Trophoblast cell (in vitro differentiated cells and primary cell): Measurements from ENCODE around the gene CAPN9.

Source experiments
- DNase-seq, 2 donors: peaks; one replicate each; pipeline ENCODE4 v3.0.0-alpha.2; 2016
- H2AFZ ChIP-seq: 2 replicates; pipeline ENCODE4 v1.6.1; 2013; ENCODE audit warnings: low read length, moderate library complexity, mild to moderate bottlenecking; ENCODE audit not compliant: insufficient read depth, poor library complexity
- H2AK5ac ChIP-seq: 2 replicates; pipeline ENCODE4 v1.6.1; 2013; ENCODE audit warnings: mild to moderate bottlenecking, low read length
- H2BK120ac ChIP-seq: 2 replicates; pipeline ENCODE4 v1.6.1; 2013; ENCODE audit warnings: low read length, mild to moderate bottlenecking, moderate library complexity; ENCODE audit not compliant: insufficient read depth, poor library complexity
- H2BK12ac ChIP-seq: 2 replicates; pipeline ENCODE4 v1.6.1; 2013; ENCODE audit warnings: mild to moderate bottlenecking, low read length, moderate library complexity
- H2BK5ac ChIP-seq: 2 replicates; pipeline ENCODE4 v1.6.1; 2013; ENCODE audit warnings: low read length, low read depth, moderate library complexity, mild to moderate bottlenecking; ENCODE audit not compliant: poor library complexity
- H3K14ac ChIP-seq: 2 replicates; pipeline ENCODE4 v1.6.1; 2013; ENCODE audit warnings: mild to moderate bottlenecking, low read length
- H3K18ac ChIP-seq: 2 replicates; pipeline ENCODE4 v1.6.1; 2013; ENCODE audit warnings: mild to moderate bottlenecking, low read length
- H3K23ac ChIP-seq: 2 replicates; pipeline ENCODE4 v1.6.1; 2013; ENCODE audit warnings: low read length
- H3K27ac ChIP-seq: 2 replicates; pipeline ENCODE4 v1.5.1; 2013; ENCODE audit warnings: low read depth, mild to moderate bottlenecking, inconsistent platforms, low read length, moderate library complexity
- H3K27me3 ChIP-seq: 2 replicates; pipeline ENCODE4 v1.6.1; 2013; ENCODE audit warnings: inconsistent platforms, mild to moderate bottlenecking, low read length, moderate library complexity; ENCODE audit not compliant: insufficient read depth
- H3K36me3 ChIP-seq, 2 experiments: 1 replicate in 1 of 2; 2 replicates in 1 of 2; pipeline ENCODE4 v1.6.1; 2013; ENCODE audit warnings: low read length in 2 of 2, mild to moderate bottlenecking in 2 of 2, moderate library complexity in 1 of 2; ENCODE audit not compliant: insufficient read depth in 2 of 2, control insufficient read depth in 1 of 2
- H3K4ac ChIP-seq: 2 replicates; pipeline ENCODE4 v1.6.1; 2013; ENCODE audit warnings: low read depth, mild to moderate bottlenecking, low read length, moderate library complexity
- H3K4me1 ChIP-seq, 2 experiments: 1 replicate in 1 of 2; 2 replicates in 1 of 2; pipeline ENCODE4 v1.6.1; 2013; ENCODE audit warnings: low read length in 2 of 2, mild to moderate bottlenecking in 2 of 2, moderate library complexity in 1 of 2; ENCODE audit not compliant: insufficient read depth in 2 of 2, control insufficient read depth in 1 of 2
- H3K4me2 ChIP-seq: 2 replicates; pipeline ENCODE4 v1.6.1; 2013; ENCODE audit warnings: inconsistent platforms, mild to moderate bottlenecking, low read length, moderate library complexity
- H3K4me3 ChIP-seq: 2 replicates; pipeline ENCODE4 v1.5.1; 2013; ENCODE audit warnings: mild to moderate bottlenecking, low read depth, low read length, inconsistent platforms
- H3K79me1 ChIP-seq: one replicate; pipeline ENCODE4 v1.6.1; 2013; ENCODE audit warnings: low read length
- H3K79me2 ChIP-seq: 2 replicates; pipeline ENCODE4 v1.6.1; 2013; ENCODE audit warnings: low read length, mild to moderate bottlenecking; ENCODE audit not compliant: control insufficient read depth, insufficient read depth, poor library complexity
- H3K9ac ChIP-seq: 2 replicates; pipeline ENCODE4 v1.6.1; 2013; ENCODE audit warnings: mild to moderate bottlenecking, low read length
- H3K9me3 ChIP-seq: 2 replicates; pipeline ENCODE4 v1.6.1; 2013; ENCODE audit warnings: low read depth, mild to moderate bottlenecking, control low read depth, inconsistent platforms, low read length; ENCODE audit not compliant: insufficient read depth
- H4K12ac ChIP-seq: 2 replicates; pipeline ENCODE4 v1.6.1; 2013; ENCODE audit warnings: low read depth, mild to moderate bottlenecking, low read length, moderate library complexity
- H4K8ac ChIP-seq: 2 replicates; pipeline ENCODE4 v1.6.1; 2013; ENCODE audit warnings: low read depth, mild to moderate bottlenecking, low read length, moderate library complexity
- H4K91ac ChIP-seq: one replicate; pipeline ENCODE4 v1.6.1; 2013; ENCODE audit warnings: low read depth, mild to moderate bottlenecking, low read length, moderate library complexity
- WGBS: extraction: QIAGEN DNeasy Blood & Tissue Kit; methylation state at CpG from one replicate; pipeline ENCODE4 v1.1.7; 2013; ENCODE audit warnings: missing lambda C conversion rate; ENCODE audit not compliant: insufficient read length, insufficient coverage; ENCODE audit errors: extremely low coverage; 5-methylcytosine and 5-hydroxymethylcytosine counted together

CAPN9 gene

DNA sequence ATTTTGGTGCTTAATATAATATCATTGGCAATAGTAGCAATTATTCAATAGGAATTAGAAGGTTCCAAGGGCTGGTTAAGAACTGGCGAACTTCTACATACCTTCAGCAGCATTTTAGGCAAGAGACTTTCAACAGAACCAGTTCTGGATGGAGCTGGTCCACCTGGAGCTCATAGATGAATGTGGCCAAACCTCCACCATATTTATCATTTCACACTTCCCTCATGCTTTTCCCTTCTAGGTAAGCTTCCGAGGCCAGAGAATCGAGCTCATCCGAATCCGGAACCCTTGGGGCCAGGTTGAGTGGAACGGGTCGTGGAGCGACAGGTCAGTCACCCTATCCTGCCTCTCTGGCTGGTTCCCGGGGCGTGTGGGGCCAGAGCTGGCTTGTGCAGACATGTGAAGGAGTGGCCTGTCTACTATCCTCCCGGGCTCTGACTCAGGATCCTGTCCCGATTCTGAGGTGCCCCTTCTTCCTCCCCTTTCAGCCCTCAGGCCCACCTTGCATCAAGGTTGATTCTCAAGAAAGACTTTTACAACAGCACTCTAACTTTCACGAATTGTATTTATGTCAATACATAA, 24.7 kb downstream of the CAPN9 start:
- H3K4me1 ChIP-seq: peaks cover 5 to 10% of the 10 kb centered on the region in 2 experiments
- no peaks in the 10 kb centered on the region for H3K36me3 ChIP-seq
- H3K9ac ChIP-seq: no peak overlapping the region
- no peak overlapping the region for H3K18ac ChIP-seq
- WGBS: no CpG with 5 or more reads among the region's 13 CpGs
- H3K79me1 ChIP-seq: peaks cover 3% of the 10 kb centered on the region
- peak; percentile 30 to 48 for DNase-seq
- no peak overlapping the region for H2AFZ ChIP-seq
- H4K12ac ChIP-seq: no peak overlapping the region
- H2AK5ac ChIP-seq: no peak overlapping the region
- no peak overlapping the region for H3K14ac ChIP-seq
- H3K27ac ChIP-seq: no peak overlapping the region
- H4K8ac ChIP-seq: no peak overlapping the region
- no peaks in the 10 kb centered on the region for H3K27me3 ChIP-seq
- H3K4me2 ChIP-seq: no peak overlapping the region
- no peak overlapping the region for H2BK12ac ChIP-seq
- H3K4ac ChIP-seq: no peak overlapping the region
- no peak overlapping the region for H3K4me3 ChIP-seq
- H3K23ac ChIP-seq: no peak overlapping the region
- H2BK120ac ChIP-seq: no peak overlapping the region
- H3K9me3 ChIP-seq: peaks cover 3% of the 10 kb centered on the region
- H2BK5ac ChIP-seq: no peak overlapping the region
- peaks cover 3% of the 10 kb centered on the region for H3K79me2 ChIP-seq
- no peak overlapping the region for H4K91ac ChIP-seq

DNA sequence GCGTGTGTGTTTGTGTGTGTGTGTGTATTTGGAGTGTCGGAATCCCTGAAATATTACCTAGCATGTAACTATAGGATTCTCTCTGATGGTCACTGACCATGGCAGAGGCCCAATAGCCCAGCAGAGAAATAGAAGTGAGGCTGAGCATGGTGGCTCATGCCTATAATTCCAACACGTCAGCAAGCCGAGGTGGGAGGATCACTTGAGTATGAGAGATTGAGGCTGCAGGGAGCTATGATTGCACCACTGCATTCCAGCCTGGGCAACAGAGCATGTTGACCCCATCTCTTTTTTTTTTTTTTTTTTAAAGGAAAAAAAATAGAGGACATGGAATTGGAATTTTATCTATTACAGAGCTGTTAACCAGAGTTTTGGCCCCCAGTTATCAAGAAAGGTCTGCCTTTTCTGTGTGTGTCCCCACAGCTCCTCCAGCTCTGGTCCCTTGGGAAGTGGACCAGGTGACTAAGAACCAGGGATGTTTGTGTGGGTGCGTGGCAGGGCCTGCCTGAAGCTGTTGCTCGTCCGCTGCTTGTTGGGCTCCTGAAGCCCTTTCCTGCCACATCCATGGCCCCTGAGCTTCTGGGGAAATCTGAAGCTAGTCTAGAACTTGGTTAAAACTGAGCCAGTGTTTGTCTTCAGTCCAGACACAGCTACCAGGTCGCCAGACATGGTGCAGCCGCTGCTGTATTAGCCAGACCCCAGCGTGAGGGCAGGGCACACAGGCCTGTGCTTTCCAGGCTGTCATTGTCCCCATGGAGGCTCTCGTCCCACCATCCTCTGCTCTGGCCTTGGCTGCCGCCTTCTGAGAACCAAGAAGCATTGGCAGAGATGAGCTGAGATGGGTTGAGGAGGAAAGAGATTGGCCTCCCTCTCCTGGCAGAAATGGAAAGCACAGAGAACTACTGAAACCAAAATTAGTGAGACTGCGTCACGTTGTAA, 25.5 kb downstream of the CAPN9 start:
- no peaks in the 10 kb centered on the region for H3K27me3 ChIP-seq
- no peak overlapping the region for H2AFZ ChIP-seq
- H3K23ac ChIP-seq: no peak overlapping the region
- DNase-seq: peak; percentile 84 to 87
- peaks cover 3% of the 10 kb centered on the region for H3K79me2 ChIP-seq
- H4K8ac ChIP-seq: no peak overlapping the region
- no peak overlapping the region for H3K9ac ChIP-seq
- no peak overlapping the region for H2BK120ac ChIP-seq
- H3K79me1 ChIP-seq: peaks cover 3% of the 10 kb centered on the region
- no peak overlapping the region for H3K4me2 ChIP-seq
- H3K4me1 ChIP-seq: peaks cover 5 to 10% of the 10 kb centered on the region in 2 experiments
- H3K4me3 ChIP-seq: no peak overlapping the region
- WGBS: no CpG with 5 or more reads among the region's 14 CpGs
- H3K14ac ChIP-seq: no peak overlapping the region
- H2AK5ac ChIP-seq: no peak overlapping the region
- H3K9me3 ChIP-seq: peaks cover 3% of the 10 kb centered on the region
- H2BK12ac ChIP-seq: no peak overlapping the region
- H3K18ac ChIP-seq: no peak overlapping the region
- H3K27ac ChIP-seq: no peak overlapping the region
- H2BK5ac ChIP-seq: no peak overlapping the region
- no peak overlapping the region for H4K91ac ChIP-seq
- H3K36me3 ChIP-seq: no peaks in the 10 kb centered on the region
- H3K4ac ChIP-seq: no peak overlapping the region
- no peak overlapping the region for H4K12ac ChIP-seq

DNA sequence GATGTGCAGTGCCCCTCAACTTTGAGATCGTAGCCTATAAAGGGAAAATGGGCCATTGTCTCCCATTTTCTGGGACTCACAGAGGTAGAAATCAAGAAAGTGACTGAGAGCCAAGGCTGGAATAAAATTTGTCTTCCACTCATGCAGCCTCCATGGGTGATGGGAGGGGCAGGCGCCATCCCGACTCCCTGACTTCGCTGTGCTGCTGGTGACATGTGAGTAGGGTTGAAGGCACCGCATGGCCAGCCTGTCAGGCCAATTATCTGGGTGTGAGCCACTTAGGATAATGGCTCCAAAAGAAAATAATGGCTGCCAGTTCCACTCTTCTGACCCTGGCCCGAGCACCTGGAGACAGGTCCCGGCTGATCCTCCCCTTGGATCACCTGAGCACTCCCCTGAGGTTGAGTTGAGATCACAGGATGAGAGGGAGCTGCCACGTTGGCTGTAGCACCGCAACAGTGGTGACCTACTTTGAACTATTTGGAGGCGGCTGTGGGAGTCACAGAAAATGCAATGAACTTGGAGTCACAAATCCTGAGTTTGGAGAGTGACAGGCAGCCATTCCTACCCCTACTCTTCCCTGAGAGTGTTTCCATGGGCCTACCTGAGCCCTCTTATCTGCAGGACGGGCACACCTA, 26.3 kb downstream of the CAPN9 start:
- Histone ChIP-seq H3K18ac (no peak overlapping the region), H3K4me2 (no peak overlapping the region), H3K9me3 (peaks cover 3% of the 10 kb centered on the region), H2AK5ac (no peak overlapping the region), H3K4ac (no peak overlapping the region), H2AFZ (no peak overlapping the region), H4K12ac (no peak overlapping the region), H3K4me3 (no peak overlapping the region), H3K79me2 (peaks cover 3% of the 10 kb centered on the region), H3K9ac (no peak overlapping the region), H3K4me1 (peaks cover 5 to 10% of the 10 kb centered on the region in 2 experiments), H3K23ac (no peak overlapping the region), H2BK12ac (no peak overlapping the region), H2BK5ac (no peak overlapping the region), H3K27me3 (no peaks in the 10 kb centered on the region), H4K91ac (no peak overlapping the region), H4K8ac (no peak overlapping the region), H3K14ac (no peak overlapping the region), H2BK120ac (no peak overlapping the region), H3K79me1 (peaks cover 3% of the 10 kb centered on the region), H3K36me3 (no peaks in the 10 kb centered on the region), H3K27ac (no peak overlapping the region)
- no CpG with 5 or more reads among the region's 11 CpGs for WGBS
- DNase-seq: no peak

DNA sequence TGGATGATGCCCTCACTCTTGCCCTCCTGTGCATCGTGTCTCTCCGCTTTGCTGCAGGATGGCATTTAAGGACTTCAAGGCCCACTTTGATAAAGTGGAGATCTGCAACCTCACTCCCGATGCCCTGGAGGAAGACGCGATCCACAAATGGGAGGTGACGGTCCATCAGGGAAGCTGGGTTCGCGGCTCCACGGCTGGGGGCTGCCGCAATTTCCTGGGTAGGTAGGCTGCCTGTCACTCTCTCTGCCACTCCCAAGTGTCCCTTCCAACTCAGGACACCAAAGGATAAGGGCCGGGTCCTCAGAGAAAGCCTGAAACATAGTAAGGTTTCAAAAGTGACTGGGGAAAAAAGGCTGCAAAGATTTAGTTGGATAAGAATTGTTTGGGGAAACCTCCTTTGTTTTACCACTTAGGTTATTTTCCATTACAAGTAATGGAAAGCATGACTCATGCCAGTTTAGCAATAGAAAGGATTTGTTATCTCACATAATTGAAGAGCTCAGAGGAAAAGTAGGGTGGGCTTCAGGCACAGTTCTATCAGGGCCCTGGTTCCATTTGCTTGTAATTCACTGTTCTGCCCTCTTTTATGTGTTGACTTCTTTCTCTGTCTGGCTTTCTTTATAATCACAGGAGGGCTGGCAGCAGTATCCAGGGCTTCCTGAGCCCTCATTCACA, 31.9 kb downstream of the CAPN9 start:
- Histone ChIP-seq H3K36me3 (no peaks in the 10 kb centered on the region), H2AFZ (no peak overlapping the region), H3K9ac (no peak overlapping the region), H3K23ac (no peak overlapping the region), H3K27me3 (no peaks in the 10 kb centered on the region), H4K12ac (no peak overlapping the region), H3K4me3 (no peak overlapping the region), H3K4me1 (no peaks in the 10 kb centered on the region), H3K18ac (no peak overlapping the region), H2BK12ac (no peak overlapping the region), H2BK5ac (no peak overlapping the region), H3K79me2 (no peaks in the 10 kb centered on the region), H3K14ac (no peak overlapping the region), H4K91ac (no peak overlapping the region), H3K4ac (no peak overlapping the region), H3K27ac (no peak overlapping the region), H4K8ac (no peak overlapping the region), H3K4me2 (no peak overlapping the region), H3K9me3 (peaks cover 2% of the 10 kb centered on the region), H3K79me1 (no peaks in the 10 kb centered on the region), H2BK120ac (no peak overlapping the region), H2AK5ac (no peak overlapping the region)
- WGBS: no CpG with 5 or more reads among the region's 11 CpGs
- DNase-seq: peak in 1 of 2 donors; percentile 27
